Vagina (tissue), 2 donors: ENCODE measurements around the gene SPAG17. TPM values are rescaled to one million over a fixed set of nuclear protein-coding genes. Genes with fewer than 3 reads are reported as not detected.

ENCODE experiments used
- DNase-seq, 2 donors: peaks; one replicate each; pipeline ENCODE4 v3.0.0-alpha.2; 2017; ENCODE audit errors: extremely low spot score in 2 of 2
- H3K27ac ChIP-seq: fragments of 200-600 bp; sonication (generic); one replicate; pipeline ENCODE4 v1.5.1; 2019
- H3K27me3 ChIP-seq: fragments of 200-600 bp; sonication (generic); one replicate; pipeline ENCODE4 v1.5.1; 2019
- H3K36me3 ChIP-seq, 2 donors: fragments of 200-600 bp; sonication (generic); one replicate each; pipeline ENCODE4 v1.5.1; 2017 to 2019
- H3K4me1 ChIP-seq: fragments of 200-600 bp; sonication (generic); one replicate; pipeline ENCODE4 v1.5.1; 2019
- H3K4me3 ChIP-seq, 2 donors: fragments of 200-600 bp; sonication (generic); 1 replicate in 1 of 2; 2 replicates in 1 of 2; pipeline ENCODE4 v1.5.1; 2016 to 2019
- H3K9me3 ChIP-seq: fragments of 200-600 bp; sonication (generic); one replicate; pipeline ENCODE4 v1.5.1; 2019
- CTCF ChIP-seq, 3 experiments: fragments of 450-650 bp in 2 of 3; fragments of 200-600 bp in 1 of 3; sonication (generic) in 1 of 3; IDR thresholded peaks; one replicate each; pipeline ENCODE4 v1.5.1; 2017 to 2019; ENCODE audit warnings: antibody characterized with exemption in 3 of 3, mild to moderate bottlenecking in 2 of 3, moderate library complexity in 2 of 3
- POLR2A ChIP-seq, 2 donors: fragments of 450-650 bp; IDR thresholded peaks; one replicate each; pipeline ENCODE4 v1.6.1; 2017; ENCODE audit warnings: antibody characterized with exemption in 2 of 2, mild to moderate bottlenecking in 2 of 2, moderate library complexity in 2 of 2
- POLR2AphosphoS5 ChIP-seq, 2 donors: sonication (generic); formaldehyde crosslinking; IDR thresholded peaks; one replicate each; pipeline ENCODE4 v1.9.0; 2017; ENCODE audit warnings: antibody characterized with exemption in 2 of 2, mild to moderate bottlenecking in 2 of 2, low read depth in 1 of 2; ENCODE audit not compliant: insufficient read depth in 1 of 2
- intact Hi-C: fragments of 100-400 bp; cut with DNase I; formaldehyde crosslinking; loops from one replicate; pipeline ENCODE4 v1.15.1; 2023
- total RNA-seq: library from RNA; depleted of rRNA; stranded (reverse); fragments of >200 nt; gene quantifications from one replicate; pipeline ENCODE4 v1.2.3, GENCODE V29; 2016

Gene SPAG17
- total RNA-seq, 1 donor from 2014 or later: 10.1 TPM

GRCh38 chr1:118039170-118039569, 145.9 kb downstream of the SPAG17 start:
- DNase-seq: no peak
- no peak overlapping the region for H3K4me3 ChIP-seq
- no peaks in the 10 kb centered on the region for H3K27me3 ChIP-seq
- intact Hi-C loops: loop anchor here (5.0 kb wide), 1 partner anchor 1442 kb away; no protein-coding TSS in a partner anchor
- TF ChIP-seq POLR2AphosphoS5 (IDR thresholded peaks at IDR 0.05; ENCODE audit: insufficient read depth in 1 of 2, low read depth in 1 of 2): no peak
- no peak for TF ChIP-seq CTCF (IDR thresholded peaks at IDR 0.05)
- TF ChIP-seq POLR2A (IDR thresholded peaks at IDR 0.05): no peak
- no peaks in the 10 kb centered on the region for H3K36me3 ChIP-seq
- no peak overlapping the region for H3K27ac ChIP-seq
- no peaks in the 10 kb centered on the region for H3K9me3 ChIP-seq
- H3K4me1 ChIP-seq: no peaks in the 10 kb centered on the region

GRCh38 chr1:118032883-118033282, 152.1 kb downstream of the SPAG17 start:
- Histone ChIP-seq H3K4me3 (no peak overlapping the region), H3K9me3 (no peaks in the 10 kb centered on the region), H3K27ac (no peak overlapping the region), H3K4me1 (no peaks in the 10 kb centered on the region), H3K27me3 (no peaks in the 10 kb centered on the region), H3K36me3 (no peaks in the 10 kb centered on the region)
- DNase-seq: no peak
- TF ChIP-seq POLR2A (IDR thresholded peaks at IDR 0.05): no peak
- TF ChIP-seq CTCF (IDR thresholded peaks at IDR 0.05): no peak
- no peak for TF ChIP-seq POLR2AphosphoS5 (IDR thresholded peaks at IDR 0.05; ENCODE audit: insufficient read depth in 1 of 2, low read depth in 1 of 2)
- intact Hi-C loops: no loop called here

- Histone ChIP-seq H3K9me3 (no peaks in the 10 kb centered on the region), H3K4me3 (no peak overlapping the region), H3K36me3 (no peaks in the 10 kb centered on the region), H3K4me1 (no peaks in the 10 kb centered on the region), H3K27me3 (no peaks in the 10 kb centered on the region), H3K27ac (no peak overlapping the region)
- TF ChIP-seq POLR2AphosphoS5 (IDR thresholded peaks at IDR 0.05; ENCODE audit: insufficient read depth in 1 of 2, low read depth in 1 of 2) (no peak), CTCF (IDR thresholded peaks at IDR 0.05) (no peak), POLR2A (IDR thresholded peaks at IDR 0.05) (no peak)
- DNase-seq: no peak
- intact Hi-C loops: no loop called here
Observed at GRCh38 chr1:118028267-118028666, 156.8 kb downstream of the SPAG17 start.

GRCh38 chr1:118023199-118023598, 161.8 kb downstream of the SPAG17 start:
- H3K27me3 ChIP-seq: no peaks in the 10 kb centered on the region
- H3K4me1 ChIP-seq: no peaks in the 10 kb centered on the region
- H3K27ac ChIP-seq: no peak overlapping the region
- no peaks in the 10 kb centered on the region for H3K36me3 ChIP-seq
- no peak for DNase-seq
- H3K9me3 ChIP-seq: no peaks in the 10 kb centered on the region
- H3K4me3 ChIP-seq: no peak overlapping the region
- intact Hi-C loops: no loop called here
- TF ChIP-seq POLR2AphosphoS5 (IDR thresholded peaks at IDR 0.05; ENCODE audit: insufficient read depth in 1 of 2, low read depth in 1 of 2) (no peak), CTCF (IDR thresholded peaks at IDR 0.05) (no peak), POLR2A (IDR thresholded peaks at IDR 0.05) (no peak)

GRCh38 chr1:118021668-118022067, 163.4 kb downstream of the SPAG17 start:
- no peaks in the 10 kb centered on the region for H3K4me1 ChIP-seq
- TF ChIP-seq POLR2A (IDR thresholded peaks at IDR 0.05) (no peak), CTCF (IDR thresholded peaks at IDR 0.05) (no peak), POLR2AphosphoS5 (IDR thresholded peaks at IDR 0.05; ENCODE audit: insufficient read depth in 1 of 2, low read depth in 1 of 2) (no peak)
- H3K27ac ChIP-seq: no peak overlapping the region
- no peaks in the 10 kb centered on the region for H3K36me3 ChIP-seq
- H3K27me3 ChIP-seq: no peaks in the 10 kb centered on the region
- no peaks in the 10 kb centered on the region for H3K9me3 ChIP-seq
- intact Hi-C loops: no loop called here
- no peak for DNase-seq
- H3K4me3 ChIP-seq: no peak overlapping the region
